K562 (cell line): ENCODE results near the gene ARHGAP10. TPM values are rescaled to one million over a fixed set of nuclear protein-coding genes. Genes with fewer than 3 reads are reported as not detected.

Experiments used
- ATAC-seq: fragments of 200-7000 bp; cut with Tn5 transposase; 3 replicates; pipeline ENCODE4 v1.9.1; 2020; ENCODE audit warnings: moderate library complexity
- BruUV-seq: library from RNA; stranded (reverse); fragments of 400-500 nt; replicated peaks from 2 replicates; lab custom pipeline; 2021; lab: Mats Ljungman, UMichigan
- CTCF ChIA-PET: fragments of 300-600 bp; formaldehyde crosslinking; extraction: SDS; loops from one replicate; lab custom pipeline; 2021; ENCODE audit warnings: low intra/inter-chr PET ratio; lab: Yijun Ruan, JAX
- POLR2A ChIA-PET: fragments of 300-600, 350-650 bp; sonication (Branson Sonifier 250); formaldehyde crosslinking; extraction: SDS; loops from one replicate; lab custom pipeline; 2021; ENCODE audit warnings: antibody characterized with exemption, inconsistent platforms; lab: Yijun Ruan, JAX
- DNase-seq, 4 experiments: peaks; one replicate each; pipeline versions ENCODE4 v3.0.0 to v3.0.0-alpha.2; 2011 to 2018; ENCODE audit warnings: low spot score in 3 of 4, mixed read lengths in 3 of 4; ENCODE audit errors: extremely low read depth in 1 of 4
- FAIRE-seq: peaks from 2 replicates; lab custom pipeline; 2011; peaks lifted over from hg19 to GRCh38; lab: Jason Lieb, UNC
- H2AFZ ChIP-seq: 2 replicates; pipeline ENCODE4 v1.6.0; 2011; ENCODE audit warnings: low read depth, low read length, control low read depth, inconsistent platforms
- H3K27ac ChIP-seq: fragments of 200-600 bp; 3 replicates; pipeline ENCODE4 v1.8.0; 2011; ENCODE audit warnings: low read depth, mild to moderate bottlenecking, control low read depth, inconsistent platforms, low read length, moderate library complexity, mixed read lengths; ENCODE audit errors: extremely low read depth
- H3K27me3 ChIP-seq, 2 experiments: fragments of 300-600 bp in 1 of 2; 2 replicates in 1 of 2; 3 replicates in 1 of 2; pipeline versions ENCODE4 v1.6.0 to v1.8.0; 2011; ENCODE audit warnings: inconsistent platforms in 2 of 2, low read length in 2 of 2, mild to moderate bottlenecking in 1 of 2, mixed read lengths in 1 of 2, moderate library complexity in 1 of 2; ENCODE audit not compliant: control insufficient read depth in 2 of 2, insufficient read depth in 2 of 2
- H3K36me3 ChIP-seq: fragments of 300-600 bp; 3 replicates; pipeline ENCODE4 v1.8.0; 2011; ENCODE audit warnings: mild to moderate bottlenecking, low read length, inconsistent platforms; ENCODE audit not compliant: control insufficient read depth, insufficient read depth
- H3K4me1 ChIP-seq, 2 experiments: fragments of 200-600 bp in 1 of 2; replicated peaks in 1 of 2; 2 replicates in 1 of 2; 3 replicates in 1 of 2; pipeline versions ENCODE4 v1.5.1 to v1.8.0; 2011; ENCODE audit warnings: inconsistent platforms in 2 of 2, low read length in 2 of 2, mild to moderate bottlenecking in 1 of 2, mixed read lengths in 1 of 2, moderate library complexity in 1 of 2; ENCODE audit not compliant: control insufficient read depth in 2 of 2, insufficient read depth in 2 of 2
- H3K4me2 ChIP-seq: 2 replicates; pipeline ENCODE4 v1.6.1; 2011; ENCODE audit warnings: low read length, control low read depth, inconsistent platforms, mixed read lengths; ENCODE audit not compliant: insufficient read depth
- H3K4me3 ChIP-seq: fragments of 200-600 bp; sonication (generic), shearing (Covaris generic); 2 replicates; pipeline ENCODE4 v1.5.1; 2016; ENCODE audit warnings: control low read depth, inconsistent platforms
- H3K79me2 ChIP-seq: fragments of 200-600 bp; 3 replicates; pipeline ENCODE4 v1.8.0; 2011; ENCODE audit warnings: low read length, inconsistent platforms; ENCODE audit not compliant: control insufficient read depth, insufficient read depth
- H3K9ac ChIP-seq, 2 experiments: 2 replicates each; pipeline versions ENCODE4 v1.6.0 to v1.6.1; 2011; ENCODE audit warnings: low read depth in 2 of 2, low read length in 2 of 2, control low read depth in 1 of 2, inconsistent platforms in 1 of 2, mild to moderate bottlenecking in 1 of 2, mixed read lengths in 1 of 2; ENCODE audit not compliant: insufficient read depth in 1 of 2
- H3K9me1 ChIP-seq: one replicate; pipeline ENCODE4 v1.6.0; 2011; ENCODE audit warnings: inconsistent platforms, mild to moderate bottlenecking, low read length, moderate library complexity; ENCODE audit not compliant: control insufficient read depth, insufficient read depth
- H3K9me3 ChIP-seq: replicated peaks from 2 replicates; pipeline ENCODE4 v1.5.1; 2011; ENCODE audit warnings: low read depth, low read length, inconsistent platforms; ENCODE audit not compliant: control insufficient read depth, insufficient read depth
- H4K20me1 ChIP-seq: replicated peaks from 2 replicates; pipeline ENCODE4 v1.6.1; 2011; ENCODE audit warnings: low read length, inconsistent platforms, mixed read lengths; ENCODE audit not compliant: control insufficient read depth, insufficient read depth
- CREBBP ChIP-seq: IDR thresholded peaks from one replicate; pipeline ENCODE4 v1.6.1; 2012; ENCODE audit warnings: low read depth, mild to moderate bottlenecking, control low read depth, inconsistent platforms, low read length
- GATAD2A ChIP-seq: fragments of 450-650 bp; IDR thresholded peaks from 2 replicates; pipeline ENCODE4 v1.6.1; 2017
- HNRNPK ChIP-seq: fragments of 200-400 bp; formaldehyde crosslinking; IDR thresholded peaks from one replicate; pipeline ENCODE4 v1.6.1; 2018; ENCODE audit warnings: mild to moderate bottlenecking, low read depth, low read length; ENCODE audit not compliant: poor library complexity, severe bottlenecking
- HNRNPLL ChIP-seq: fragments of 200-400 bp; formaldehyde crosslinking; IDR thresholded peaks from 2 replicates; pipeline ENCODE4 v1.6.1; 2017; ENCODE audit warnings: low read length, low read depth, mild to moderate bottlenecking; ENCODE audit not compliant: poor library complexity, severe bottlenecking
- MIER1 ChIP-seq: fragments of 450-650 bp; IDR thresholded peaks from 2 replicates; pipeline ENCODE4 v1.6.1; 2016; ENCODE audit warnings: antibody characterized with exemption, mild to moderate bottlenecking, low read depth
- PML ChIP-seq: IDR thresholded peaks from 2 replicates; pipeline ENCODE4 v1.6.1; 2012; ENCODE audit warnings: low read length, inconsistent platforms
- SAFB ChIP-seq: fragments of 200-400 bp; formaldehyde crosslinking; IDR thresholded peaks from 2 replicates; pipeline ENCODE4 v1.6.1; 2017; ENCODE audit warnings: low read depth, low read length, borderline replicate concordance
- SREBF1 ChIP-seq: fragments of 150-350 bp; IDR thresholded peaks from 2 replicates; pipeline ENCODE4 v1.6.1; 2014; ENCODE audit warnings: antibody characterized with exemption, low read depth, low read length, borderline replicate concordance
- TGIF2 ChIP-seq: sonication (generic); formaldehyde crosslinking; IDR thresholded peaks from 2 replicates; pipeline ENCODE4 v1.8.1; 2022; ENCODE audit warnings: mild to moderate bottlenecking, missing genetic modification reagents, moderate library complexity
- TRIM28 ChIP-seq: fragments of 450-650 bp; IDR thresholded peaks from 2 replicates; pipeline ENCODE4 v1.6.1; 2017
- TSC22D4 ChIP-seq: fragments of 450-650 bp; IDR thresholded peaks from 2 replicates; pipeline ENCODE4 v1.6.1; 2016; ENCODE audit warnings: missing genetic modification characterization, missing biosample characterization, control low read depth
- ZNF778 ChIP-seq: fragments of 450-650 bp; formaldehyde crosslinking; IDR thresholded peaks from 2 replicates; pipeline ENCODE4 v1.4.0; 2020; ENCODE audit warnings: mild to moderate bottlenecking, moderate library complexity
- WGBS: fragments of 100-300 bp; shearing (Covaris generic); methylation state at CpG from one replicate; pipeline ENCODE4 v1.1.6; 2016; ENCODE audit warnings: low coverage, mixed read lengths; ENCODE audit not compliant: insufficient coverage; ENCODE audit errors: missing lambda C conversion rate; 5-methylcytosine and 5-hydroxymethylcytosine counted together
- in situ Hi-C: fragments of 300-500 bp; cut with MboI; formaldehyde crosslinking; loops from 4 replicates; pipeline ENCODE4 v1.15.0; 2018; ENCODE audit warnings: inconsistent platforms, mixed read lengths
- intact Hi-C: fragments of 100-400 bp; cut with micrococcal nuclease; formaldehyde crosslinking; loops from 2 replicates; pipeline ENCODE4 v1.14.2; 2022
- polyA plus RNA-seq, 8 experiments: library from polyadenylated mRNA; depleted of rRNA in 4 of 8; stranded (reverse) in 5 of 8; unstranded in 3 of 8; fragments of >200 nt; fragmentation: Nextera tagmentation in 2 of 8; fragmentation: Illumina TruSeq in 1 of 8; extraction: Ambion mirVana in 2 of 8; extraction: Trizol in 1 of 8; gene quantifications; 2 replicates each; pipeline versions ENCODE4 v1.2.1 to v1.2.3, GENCODE V29; 2011 to 2014; ENCODE audit warnings: inconsistent platforms in 1 of 8, missing spikeins in 1 of 8
- total RNA-seq, 7 experiments: library from RNA; depleted of rRNA in 6 of 7; stranded (reverse); fragments of >200 nt in 6 of 7; fragmentation: Illumina TruSeq in 2 of 7; extraction: Trizol in 2 of 7; gene quantifications; 2 replicates each; pipeline versions ENCODE4 v1.2.1 to v1.2.3, GENCODE V29; 2011 to 2021; ENCODE audit warnings: low replicate concordance in 1 of 7

Gene ARHGAP10
- total and polyA plus RNA-seq, 9 of the 15 experiments (the other 6 are each of a cell fraction or from before 2014, with no cell fraction given) = 0.03 to 0.22 (median 0.06) TPM; not detected in 3

- Histone ChIP-seq H3K79me2 (no peaks in the 10 kb centered on the region), H3K9me1 (no peaks in the 10 kb centered on the region), H3K4me2 (no peak overlapping the region), H3K36me3 (no peaks in the 10 kb centered on the region), H3K27ac (no peak overlapping the region), H3K9me3 (no peaks in the 10 kb centered on the region), H3K27me3 (no peaks in the 10 kb centered on the region), H3K4me3 (no peak overlapping the region), H4K20me1 (no peaks in the 10 kb centered on the region), H2AFZ (no peak overlapping the region), H3K9ac (no peak overlapping the region), H3K4me1 (no peaks in the 10 kb centered on the region)
- intact Hi-C loops (no loop called here), in situ Hi-C loops (no loop called here)
- TF ChIP-seq MIER1 (no peak), PML (no peak), GATAD2A (no peak)
- POLR2A ChIA-PET = no interaction called here
- BruUV-seq = no TSS peak
- CTCF ChIA-PET = no interaction called here
- DNase-seq = no peak
- 0% methylated on average over 4 of the region's 4 CpGs for WGBS
- no peak for FAIRE-seq
- ATAC-seq = no peak
Observed at GRCh38 chr4:148091896-148092295, 360.0 kb downstream of the ARHGAP10 start.

GRCh38 chr4:148092316-148093014 lies 360.6 kb downstream of the ARHGAP10 start:
- no peak overlapping the region for H3K4me2 ChIP-seq
- BruUV-seq = no TSS peak
- H3K9me1 ChIP-seq = no peaks in the 10 kb centered on the region
- no peaks in the 10 kb centered on the region for H3K79me2 ChIP-seq
- H3K9ac ChIP-seq = no peak overlapping the region
- no peaks in the 10 kb centered on the region for H3K4me1 ChIP-seq
- intact Hi-C loops (no loop called here), in situ Hi-C loops (no loop called here)
- under 1% methylated on average over 11 of the region's 11 CpGs for WGBS
- DNase-seq = no peak
- no peak overlapping the region for H3K4me3 ChIP-seq
- H2AFZ ChIP-seq = no peak overlapping the region
- FAIRE-seq = no peak
- CTCF ChIA-PET = no interaction called here
- no peaks in the 10 kb centered on the region for H4K20me1 ChIP-seq
- no peak for TF ChIP-seq TGIF2
- TF ChIP-seq HNRNPK = no peak
- TF ChIP-seq ZNF778 (CRISPR knock-in tag) = no peak
- no peak for TF ChIP-seq SREBF1
- no peak for TF ChIP-seq CREBBP
- TF ChIP-seq SAFB = no peak
- TF ChIP-seq TRIM28 = no peak
- no peak for TF ChIP-seq HNRNPLL
- TF ChIP-seq TSC22D4 (tag) = no peak
- H3K9me3 ChIP-seq = no peaks in the 10 kb centered on the region
- no peaks in the 10 kb centered on the region for H3K36me3 ChIP-seq
- POLR2A ChIA-PET = no interaction called here
- no peaks in the 10 kb centered on the region for H3K27me3 ChIP-seq
- no peak overlapping the region for H3K27ac ChIP-seq
- no peak for ATAC-seq
